ENCODE data around the gene PCED1B. TPM values are rescaled to one million over a fixed set of nuclear protein-coding genes. Genes with fewer than 3 reads are reported as not detected.
"Not testable (repeated sequence)": the region's sequence is repeated elsewhere in the genome, so short reads cannot be mapped to it uniquely, and the experiment has no call there.

PCED1B gene
- total RNA-seq, 1 donor from 2014 or later = 0.41 TPM

DNA sequence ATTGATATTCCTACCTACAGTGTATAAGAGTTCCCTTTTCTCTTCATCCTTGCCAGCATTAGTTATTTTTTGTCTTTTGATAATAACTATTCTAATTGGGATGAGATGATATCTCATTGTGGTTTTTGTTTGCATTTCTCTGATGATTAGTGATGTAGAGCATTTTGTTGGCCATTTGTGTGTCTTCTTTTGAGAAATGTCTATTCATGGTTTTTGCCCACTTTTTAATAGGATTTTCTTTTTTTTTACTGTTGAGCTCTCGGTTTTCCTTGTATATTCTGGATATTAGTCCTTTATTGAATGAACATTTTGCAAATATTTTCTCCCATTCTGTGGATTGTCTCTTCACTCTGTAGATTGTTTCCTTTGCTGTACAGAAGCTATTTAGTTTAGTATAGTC is 79.9 kb downstream of the PCED1B start:
- DNase-seq (ENCODE audit: low spot score in 2 of 2) = no peak
- FAIRE-seq = no peak

GRCh38 chr12:47160316-47161244 is 81.2 kb downstream of the PCED1B start:
- DNase-seq (ENCODE audit: low spot score in 2 of 2) (no peak), FAIRE-seq (no peak)

DNA sequence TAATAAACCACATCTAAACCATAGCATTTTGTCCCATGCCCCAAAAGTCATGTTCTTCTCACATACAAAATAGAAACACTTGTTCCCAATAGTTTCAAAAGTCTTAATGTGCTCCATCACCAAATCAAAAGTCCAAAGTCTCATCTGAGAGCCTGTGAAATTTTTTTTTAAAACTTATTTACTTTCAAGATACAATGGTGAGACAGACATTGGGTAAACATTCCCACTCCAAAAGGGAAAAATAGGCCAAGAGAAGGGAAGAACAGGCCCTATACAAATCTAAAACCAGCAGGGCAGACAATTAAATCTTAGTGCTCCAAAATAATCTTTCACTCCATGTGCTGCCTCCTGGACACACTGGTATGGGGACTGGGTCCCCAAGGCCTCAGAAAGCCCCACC is 84.7 kb downstream of the PCED1B start:
- FAIRE-seq (no peak), DNase-seq (ENCODE audit: low spot score in 2 of 2) (no peak)

GRCh38 chr12:47164724-47165439 is 85.5 kb downstream of the PCED1B start:
- DNase-seq (ENCODE audit: low spot score in 2 of 2) = no peak
- FAIRE-seq = no peak

- DNase-seq (ENCODE audit: low spot score in 2 of 2) (no peak), FAIRE-seq (no peak)
Observed at GRCh38 chr12:47165934-47166333, 86.5 kb downstream of the PCED1B start.

- FAIRE-seq (no peak), DNase-seq (ENCODE audit: low spot score in 2 of 2) (no peak)
Observed at GRCh38 chr12:47166365-47166764, 86.9 kb downstream of the PCED1B start.

GRCh38 chr12:47170281-47170680 is 90.9 kb downstream of the PCED1B start:
- FAIRE-seq = not testable (repeated sequence)

GRCh38 chr12:47178014-47178413 is 98.6 kb downstream of the PCED1B start:
- no peak for FAIRE-seq

More at GRCh38 chr12:47170281-47170680, 90.9 kb downstream of the PCED1B start:
- not testable (repeated sequence) for DNase-seq (ENCODE audit: low spot score in 2 of 2)

DNA sequence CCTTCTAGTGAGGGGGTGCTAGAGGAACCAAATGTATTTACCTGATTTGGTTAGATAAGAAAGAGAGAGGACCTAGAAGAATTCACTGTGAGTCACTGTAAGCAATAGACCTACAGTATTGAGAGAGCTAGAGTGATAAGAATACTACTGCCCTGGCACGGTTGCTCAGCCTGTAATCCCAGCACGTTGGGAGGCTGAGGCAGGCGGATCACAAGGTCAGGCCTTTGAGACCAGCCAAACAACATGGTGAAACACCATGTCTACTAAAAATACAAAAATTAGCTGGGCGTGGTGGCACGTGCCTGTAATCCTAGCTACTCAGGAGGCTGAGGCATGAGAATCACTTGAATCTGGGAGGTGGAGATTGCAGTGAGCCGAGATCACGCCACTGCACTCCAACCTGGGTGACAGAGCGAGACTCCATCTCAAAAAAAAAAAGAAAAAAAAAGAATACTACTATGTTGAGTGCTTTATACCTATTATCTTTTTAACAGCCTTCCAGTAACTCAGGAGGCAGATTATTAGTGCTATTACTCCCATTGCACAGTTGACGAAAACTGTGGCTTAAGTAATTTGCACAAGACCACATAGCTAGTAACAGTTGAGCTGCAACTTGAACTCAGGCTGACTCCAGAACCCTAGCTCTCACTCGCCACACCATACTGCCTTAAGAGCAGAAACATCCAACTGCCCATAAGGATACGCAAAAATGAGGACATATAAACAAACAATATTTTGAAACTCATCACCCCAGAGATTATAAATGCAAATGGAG is 102.9 kb downstream of the PCED1B start:
- DNase-seq (ENCODE audit: low spot score in 2 of 2); FAIRE-seq: not testable (repeated sequence)

More at GRCh38 chr12:47178014-47178413, 98.6 kb downstream of the PCED1B start:
- DNase-seq (ENCODE audit: low spot score in 2 of 2) = no peak

DNA sequence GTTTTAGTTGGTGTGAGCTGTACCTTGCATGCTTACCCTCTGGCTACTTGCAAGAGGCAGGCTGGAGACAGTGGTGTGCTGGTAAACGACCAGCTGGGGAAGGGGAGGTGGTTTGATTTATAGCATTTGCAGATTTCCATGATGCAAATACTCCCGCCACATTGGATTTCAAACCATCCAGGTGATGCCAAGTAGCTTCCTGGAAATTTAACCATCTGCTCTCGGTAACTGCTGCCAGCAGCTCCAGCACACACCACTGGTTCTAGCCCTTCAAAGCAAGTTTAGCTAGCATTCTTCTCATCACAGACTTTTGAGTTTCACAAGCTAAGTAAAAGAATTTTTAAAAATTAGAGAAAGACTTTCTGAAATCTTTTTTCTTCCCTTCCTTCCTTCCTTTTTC is 104.8 kb downstream of the PCED1B start:
- FAIRE-seq = no peak
- DNase-seq (ENCODE audit: low spot score in 2 of 2) = no peak

- no peak for FAIRE-seq
- DNase-seq (ENCODE audit: low spot score in 2 of 2) = no peak
Observed at GRCh38 chr12:47184813-47185212, 105.4 kb downstream of the PCED1B start.

DNA sequence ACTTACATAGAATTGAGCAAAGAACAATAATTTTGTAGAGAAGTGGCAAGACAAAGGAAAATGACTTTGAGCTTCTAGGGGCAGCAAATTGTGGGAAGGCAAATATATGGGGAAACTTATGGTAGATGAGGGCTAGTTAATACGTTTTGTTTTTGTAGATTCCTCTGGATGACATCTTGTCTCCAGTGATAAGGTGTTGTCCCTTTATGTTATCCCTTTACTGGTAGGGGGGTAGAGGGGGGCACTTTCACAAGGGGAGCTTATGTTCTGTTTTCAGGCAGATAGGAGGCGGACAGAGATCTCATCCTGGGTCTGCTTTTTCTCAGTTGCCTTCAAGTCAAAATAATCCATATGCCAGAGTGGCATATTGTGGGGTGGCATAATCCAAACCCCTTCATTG is 106.8 kb downstream of the PCED1B start:
- no peak for FAIRE-seq

GRCh38 chr12:47188576-47189441 is 109.4 kb downstream of the PCED1B start:
- FAIRE-seq = no peak

More for the DNA sequence above, 106.8 kb downstream of the PCED1B start:
- DNase-seq (ENCODE audit: low spot score in 2 of 2) = no peak

DNA sequence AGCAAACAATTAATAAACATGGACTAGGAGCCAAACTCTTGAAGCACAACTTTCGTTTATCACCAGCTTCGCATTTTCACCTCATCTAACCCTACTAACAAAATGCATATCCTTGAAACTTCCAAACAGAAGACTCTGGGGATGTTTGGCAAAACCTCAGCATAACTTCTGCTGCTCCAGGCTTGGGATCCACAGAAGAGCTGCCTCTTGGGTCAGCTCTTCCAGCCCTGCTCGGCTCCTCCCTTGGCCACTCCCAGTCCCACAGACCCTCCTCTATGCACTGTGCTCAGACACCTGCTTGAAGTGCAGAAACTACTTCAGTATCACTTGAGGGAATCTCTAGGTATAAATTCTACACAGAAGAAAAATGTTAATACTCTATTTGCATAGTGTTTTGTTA is 110.3 kb downstream of the PCED1B start:
- DNase-seq (ENCODE audit: low spot score in 2 of 2) (no peak), FAIRE-seq (no peak)

More at GRCh38 chr12:47188576-47189441, 109.4 kb downstream of the PCED1B start:
- DNase-seq (ENCODE audit: low spot score in 2 of 2) = no peak

DNA sequence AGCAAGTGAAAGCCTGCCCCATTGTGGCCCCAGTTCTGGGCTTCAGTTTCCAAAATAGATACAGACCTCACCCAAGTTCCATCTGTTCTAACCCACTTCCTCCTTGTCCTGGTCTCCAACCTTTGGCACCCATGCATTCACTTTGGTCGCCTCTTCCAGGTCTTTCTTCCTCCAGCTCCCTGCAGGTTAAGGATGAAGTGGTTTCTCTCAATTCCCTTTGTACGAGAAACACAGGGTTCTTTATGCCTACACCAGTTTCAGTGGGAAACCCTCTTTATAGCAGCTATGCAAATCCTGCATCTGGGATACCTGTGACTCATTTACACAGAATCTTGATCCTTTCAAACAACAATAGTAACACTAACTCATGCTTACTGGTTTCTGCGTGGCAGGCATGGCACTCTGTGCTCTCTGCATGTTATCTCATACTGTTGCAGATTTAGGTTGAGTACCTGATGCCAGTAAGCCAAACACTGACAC is 110.9 kb downstream of the PCED1B start:
- no peak for FAIRE-seq
- DNase-seq (ENCODE audit: low spot score in 2 of 2) = no peak

- no peak for FAIRE-seq
- no peak for DNase-seq (ENCODE audit: low spot score in 2 of 2)
Observed at GRCh38 chr12:47190905-47191304, 111.5 kb downstream of the PCED1B start.

DNA sequence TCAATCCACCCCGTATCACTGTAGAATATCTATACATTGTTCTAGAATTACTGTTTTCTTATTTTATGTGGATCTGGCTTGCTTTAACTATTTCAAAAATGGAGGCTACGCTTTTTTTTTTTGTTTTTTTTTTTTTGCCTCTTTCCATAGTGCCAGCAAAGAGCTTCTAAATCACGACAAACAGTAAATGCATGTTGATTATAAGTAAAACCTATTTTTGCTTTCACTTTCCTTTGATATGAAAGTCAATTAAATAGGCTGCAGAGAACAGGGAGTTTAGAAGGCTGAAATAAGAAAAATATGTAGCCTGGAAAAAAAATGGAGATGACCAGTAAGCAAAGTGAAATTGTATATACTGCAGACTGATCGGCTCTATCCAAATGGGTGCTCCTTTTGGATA is 112.6 kb downstream of the PCED1B start:
- FAIRE-seq = no peak
- DNase-seq (ENCODE audit: low spot score in 2 of 2) = no peak

- FAIRE-seq (no peak), DNase-seq (ENCODE audit: low spot score in 2 of 2) (no peak)
Observed at GRCh38 chr12:47193066-47193465, 113.6 kb downstream of the PCED1B start.

DNA sequence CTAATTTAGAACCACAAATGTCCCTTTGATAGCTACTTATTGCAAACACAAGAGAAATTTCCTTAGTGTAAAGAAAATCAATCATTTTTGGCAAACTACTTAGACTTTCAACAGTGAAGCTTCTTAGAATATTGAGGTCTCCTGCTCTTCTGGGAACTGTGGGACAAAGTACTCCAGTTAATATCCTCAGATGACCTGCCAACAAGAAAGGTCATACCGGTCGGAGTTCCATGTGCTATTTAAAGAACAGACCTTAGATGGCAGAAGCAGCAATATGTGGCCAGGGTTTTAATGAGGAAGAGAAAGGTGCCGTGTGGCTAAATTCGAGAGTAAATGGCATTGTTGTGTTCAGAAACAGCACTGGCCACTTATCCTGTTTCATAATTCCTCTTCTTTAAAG is 115.1 kb downstream of the PCED1B start:
- no peak for FAIRE-seq
- no peak for DNase-seq (ENCODE audit: low spot score in 2 of 2)

- FAIRE-seq (no peak), DNase-seq (ENCODE audit: low spot score in 2 of 2) (no peak)
Observed at GRCh38 chr12:47200446-47200845, 121.0 kb downstream of the PCED1B start.
